Keratinocyte (primary cell): ENCODE results near the gene UBE2I.

Experiments
- CTCF ChIP-seq, 3 experiments: IDR thresholded peaks in 1 of 3; conservative IDR thresholded peaks in 1 of 3; optimal IDR thresholded peaks in 1 of 3; 2 replicates in 2 of 3; 3 replicates in 1 of 3; pipeline versions ENCODE3 to v1.5.1; 2011; ENCODE audit warnings: low read length in 3 of 3, mild to moderate bottlenecking in 3 of 3, moderate library complexity in 2 of 3, control low read depth in 1 of 3, inconsistent platforms in 1 of 3; ENCODE audit not compliant: insufficient read depth in 2 of 3; ENCODE audit errors: extremely low read depth in 1 of 3
- EZH2 ChIP-seq: IDR thresholded peaks from one replicate; pipeline ENCODE4 v1.6.1; 2012; ENCODE audit warnings: inconsistent platforms, mild to moderate bottlenecking, low read length, moderate library complexity

GRCh38 chr16:1374418-1375297, 65.2 kb downstream of the UBE2I start:
- TF ChIP-seq EZH2 (no peak), CTCF (optimal IDR thresholded peaks at IDR 0.05 in 1 of 3, IDR thresholded peaks at IDR 0.05 in 1 of 3, conservative IDR thresholded peaks at IDR 0.05 in 1 of 3; ENCODE audit: extremely low read depth in 1 of 3, insufficient read depth in 2 of 3, low read length in 3 of 3) (no peak)
